SK-N-SH treated with all-trans-retinoic acid at 6 μM for 48 hours (cell line): ENCODE results near the gene ADD3.

ENCODE experiments used
- ATAC-seq: fragments of 200-7000 bp; cut with Tn5 transposase; 3 replicates; pipeline ENCODE4 v1.9.1; 2020; ENCODE audit warnings: mild to moderate bottlenecking, moderate library complexity
- ARNTL ChIP-seq: fragments of 450-650 bp; formaldehyde crosslinking; IDR thresholded peaks from 2 replicates; pipeline ENCODE4 v1.5.0; 2020; ENCODE audit warnings: low read depth, mild to moderate bottlenecking, moderate library complexity, borderline replicate concordance
- BACH2 ChIP-seq: fragments of 250-450 bp; sonication (Bioruptor Pico); IDR thresholded peaks from 2 replicates; pipeline ENCODE4 v1.9.0; 2021; ENCODE audit warnings: mild to moderate bottlenecking, borderline replicate concordance
- CREB5 ChIP-seq: fragments of 250-450 bp; sonication (Bioruptor Pico); IDR thresholded peaks from 2 replicates; pipeline ENCODE4 v1.5.1; 2020; ENCODE audit warnings: low read depth, mild to moderate bottlenecking, moderate library complexity
- CSRNP3 ChIP-seq: fragments of 250-450 bp; sonication (Bioruptor Pico); IDR thresholded peaks from 2 replicates; pipeline ENCODE4 v1.5.1; 2021; ENCODE audit warnings: mild to moderate bottlenecking, moderate library complexity
- ESRRG ChIP-seq: fragments of 250-450 bp; sonication (Bioruptor Pico); IDR thresholded peaks from 2 replicates; pipeline ENCODE4 v1.6.1; 2021; ENCODE audit warnings: mild to moderate bottlenecking
- GLIS3 ChIP-seq: fragments of 250-450 bp; sonication (Bioruptor Pico); IDR thresholded peaks from 2 replicates; pipeline ENCODE4 v1.5.0; 2020; ENCODE audit warnings: mild to moderate bottlenecking, moderate library complexity
- ISL1 ChIP-seq: fragments of 250-450 bp; sonication (Bioruptor Pico); IDR thresholded peaks from 2 replicates; pipeline ENCODE4 v2.1.2; 2022; ENCODE audit warnings: mild to moderate bottlenecking, moderate library complexity
- PATZ1 ChIP-seq: fragments of 250-450 bp; sonication (Bioruptor Pico); IDR thresholded peaks from 2 replicates; pipeline ENCODE4 v1.8.0; 2020; ENCODE audit warnings: mild to moderate bottlenecking, moderate library complexity, borderline replicate concordance
- POU6F1 ChIP-seq: fragments of 250-450 bp; sonication (Bioruptor Pico); IDR thresholded peaks from 2 replicates; pipeline ENCODE4 v1.8.0; 2021; ENCODE audit warnings: low read depth, mild to moderate bottlenecking, moderate library complexity, borderline replicate concordance
- PPARA ChIP-seq: fragments of 250-450 bp; sonication (Bioruptor Pico); IDR thresholded peaks from 2 replicates; pipeline ENCODE4 v1.5.0; 2020; ENCODE audit warnings: mild to moderate bottlenecking, borderline replicate concordance
- RARB ChIP-seq: fragments of 250-450 bp; sonication (Bioruptor Pico); IDR thresholded peaks from 2 replicates; pipeline ENCODE4 v1.8.0; 2021; ENCODE audit warnings: mild to moderate bottlenecking, moderate library complexity
- SNAI2 ChIP-seq: fragments of 250-450 bp; sonication (Bioruptor Pico); IDR thresholded peaks from 2 replicates; pipeline ENCODE4 v1.5.0; 2020; ENCODE audit warnings: mild to moderate bottlenecking, moderate library complexity
- TCF4 ChIP-seq: fragments of 250-450 bp; sonication (Bioruptor Pico); IDR thresholded peaks from 2 replicates; pipeline ENCODE4 v1.8.0; 2021; ENCODE audit warnings: mild to moderate bottlenecking, moderate library complexity, borderline replicate concordance
- TOX ChIP-seq: fragments of 250-450 bp; sonication (Bioruptor Pico); IDR thresholded peaks from 2 replicates; pipeline ENCODE4 v1.8.0; 2021; ENCODE audit warnings: mild to moderate bottlenecking, moderate library complexity, borderline replicate concordance
- TSHZ2 ChIP-seq: fragments of 250-450 bp; sonication (Bioruptor Pico); IDR thresholded peaks from 2 replicates; pipeline ENCODE4 v1.5.0; 2020; ENCODE audit warnings: mild to moderate bottlenecking, moderate library complexity
- ZC3H10 ChIP-seq: fragments of 250-450 bp; sonication (Bioruptor Pico); IDR thresholded peaks from 2 replicates; pipeline ENCODE4 v1.5.1; 2021; ENCODE audit warnings: mild to moderate bottlenecking, moderate library complexity
- ZFP3 ChIP-seq: fragments of 250-450 bp; sonication (Bioruptor Pico); IDR thresholded peaks from 2 replicates; pipeline ENCODE4 v1.5.0; 2020; ENCODE audit warnings: mild to moderate bottlenecking, moderate library complexity
- ZFP30 ChIP-seq: fragments of 450-650 bp; formaldehyde crosslinking; IDR thresholded peaks from 2 replicates; pipeline ENCODE4 v1.5.0; 2022; ENCODE audit warnings: mild to moderate bottlenecking, moderate library complexity
- ZNF565 ChIP-seq: fragments of 450-650 bp; formaldehyde crosslinking; conservative IDR thresholded peaks from 2 replicates; pipeline ENCODE4 v1.5.0; 2020; ENCODE audit warnings: low read depth, mild to moderate bottlenecking, moderate library complexity
- ZNF70 ChIP-seq: fragments of 450-650 bp; formaldehyde crosslinking; IDR thresholded peaks from 2 replicates; pipeline ENCODE4 v1.5.0; 2020; ENCODE audit warnings: mild to moderate bottlenecking, moderate library complexity
- ZNF8 ChIP-seq: fragments of 450-650 bp; formaldehyde crosslinking; IDR thresholded peaks from 2 replicates; pipeline ENCODE4 v1.5.0; 2020; ENCODE audit warnings: mild to moderate bottlenecking, moderate library complexity

The ADD3 gene

GRCh38 chr10:109995595-109995994, 12.2 kb upstream of the ADD3 start:
- no peak for ATAC-seq
- TF ChIP-seq SNAI2 (CRISPR knock-in tag) (no peak), RARB (no peak), PATZ1 (CRISPR knock-in tag) (no peak), ZFP3 (CRISPR knock-in tag) (no peak), ARNTL (CRISPR knock-in tag) (no peak), TCF4 (no peak), ZNF8 (CRISPR knock-in tag) (no peak), TOX (no peak), ISL1 (no peak), BACH2 (CRISPR knock-in tag) (no peak), PPARA (no peak), ZNF70 (no peak), TSHZ2 (CRISPR knock-in tag) (no peak), CREB5 (CRISPR knock-in tag) (no peak), ZFP30 (CRISPR knock-in tag) (no peak), ESRRG (CRISPR knock-in tag) (no peak), CSRNP3 (CRISPR knock-in tag) (no peak)

- no peak for ATAC-seq
- TF ChIP-seq CSRNP3 (CRISPR knock-in tag) (no peak), POU6F1 (no peak), TSHZ2 (CRISPR knock-in tag) (no peak), GLIS3 (no peak), PPARA (no peak), ARNTL (CRISPR knock-in tag) (no peak), RARB (no peak), SNAI2 (CRISPR knock-in tag) (no peak), PATZ1 (CRISPR knock-in tag) (no peak), ZNF70 (no peak), TOX (no peak), ZFP3 (CRISPR knock-in tag) (no peak), ZNF565 (CRISPR knock-in tag) (no peak), ESRRG (CRISPR knock-in tag) (no peak), ZNF8 (CRISPR knock-in tag) (no peak), ZC3H10 (CRISPR knock-in tag) (no peak), TCF4 (no peak), CREB5 (CRISPR knock-in tag) (no peak), ISL1 (no peak)
Observed at GRCh38 chr10:109996225-109996624, 11.6 kb upstream of the ADD3 start.
